H1 (cell line): ENCODE measurements around the gene FOSL2. TPM values are rescaled to one million over a fixed set of nuclear protein-coding genes. Genes with fewer than 3 reads are reported as not detected.

Experiments
- CTCF ChIA-PET: fragments of 300-600 bp; sonication (Branson Sonifier 250); formaldehyde crosslinking; loops from one replicate; lab custom pipeline; 2021; ENCODE audit not compliant: partially characterized antibody; lab: Charles Lee
- POLR2A ChIA-PET: fragments of 300-600 bp; sonication (Branson Sonifier 250); formaldehyde crosslinking; loops from one replicate; lab custom pipeline; 2021; ENCODE audit warnings: inconsistent platforms; ENCODE audit not compliant: partially characterized antibody; lab: Charles Lee
- DNase-seq, 2 experiments: peaks; one replicate each; pipeline versions ENCODE4 v3.0.0 to v3.0.0-alpha.2; 2010 to 2022; ENCODE audit warnings: low spot score in 2 of 2, low read depth in 1 of 2, mixed read lengths in 1 of 2
- FAIRE-seq: peaks from 2 replicates; lab custom pipeline; 2011; peaks lifted over from hg19 to GRCh38; lab: Jason Lieb, UNC
- H2AFZ ChIP-seq: 2 replicates; pipeline ENCODE4 v1.8.1; 2012; ENCODE audit warnings: low read length, inconsistent platforms
- H2AK5ac ChIP-seq: 2 replicates; pipeline ENCODE4 v1.6.1; 2013; ENCODE audit warnings: low read depth, low read length
- H2BK120ac ChIP-seq: replicated peaks from 2 replicates; pipeline ENCODE3; 2013; ENCODE audit warnings: low read depth, low read length, inconsistent platforms
- H2BK12ac ChIP-seq: 2 replicates; pipeline ENCODE4 v1.6.1; 2013; ENCODE audit warnings: low read depth, low read length
- H2BK15ac ChIP-seq: 2 replicates; pipeline ENCODE4 v1.6.1; 2013; ENCODE audit warnings: low read length
- H2BK20ac ChIP-seq: 2 replicates; pipeline ENCODE4 v1.6.1; 2013; ENCODE audit warnings: low read length
- H2BK5ac ChIP-seq: 2 replicates; pipeline ENCODE4 v1.6.1; 2013; ENCODE audit warnings: low read depth, low read length
- H3K14ac ChIP-seq: 2 replicates; pipeline ENCODE4 v1.6.1; 2013; ENCODE audit warnings: inconsistent platforms; ENCODE audit not compliant: insufficient read length
- H3K18ac ChIP-seq: 2 replicates; pipeline ENCODE4 v1.6.1; 2013; ENCODE audit warnings: low read length; ENCODE audit errors: extremely low read depth
- H3K23ac ChIP-seq: 2 replicates; pipeline ENCODE4 v1.6.1; 2013; ENCODE audit warnings: inconsistent platforms; ENCODE audit not compliant: insufficient read length
- H3K23me2 ChIP-seq: 2 replicates; pipeline ENCODE4 v1.6.1; 2013; ENCODE audit warnings: low read depth, low read length
- H3K27ac ChIP-seq: 2 replicates; pipeline ENCODE4 v1.6.1; 2011; ENCODE audit warnings: low read depth, low read length, inconsistent platforms
- H3K27me3 ChIP-seq, 4 experiments: replicated peaks in 1 of 4; 1 replicate in 1 of 4; 2 replicates in 3 of 4; pipeline versions ENCODE4 v1.6.1 to v1.8.1; 2011 to 2013; ENCODE audit warnings: low read length in 3 of 4, mild to moderate bottlenecking in 3 of 4, inconsistent platforms in 2 of 4, mixed read lengths in 2 of 4, moderate library complexity in 1 of 4; ENCODE audit not compliant: control insufficient read depth in 3 of 4, insufficient read depth in 3 of 4; ENCODE audit errors: extremely low read depth in 1 of 4
- H3K36me3 ChIP-seq, 4 experiments: 2 replicates each; pipeline versions ENCODE4 v1.6.1 to v1.8.1; 2011 to 2013; ENCODE audit warnings: mild to moderate bottlenecking in 4 of 4, low read length in 3 of 4, moderate library complexity in 2 of 4, control low read depth in 1 of 4, inconsistent platforms in 1 of 4; ENCODE audit not compliant: insufficient read depth in 4 of 4, control insufficient read depth in 2 of 4
- H3K4ac ChIP-seq: replicated peaks from 2 replicates; pipeline ENCODE3; 2013; ENCODE audit warnings: low read length, low read depth, mixed read lengths, inconsistent platforms; ENCODE audit not compliant: insufficient read length
- H3K4me1 ChIP-seq, 4 experiments: replicated peaks in 1 of 4; 1 replicate in 1 of 4; 2 replicates in 3 of 4; pipeline versions ENCODE4 v1.6.1 to v1.8.1; 2011 to 2013; ENCODE audit warnings: low read length in 3 of 4, inconsistent platforms in 2 of 4, mixed read lengths in 1 of 4; ENCODE audit not compliant: insufficient read depth in 4 of 4, control insufficient read depth in 3 of 4
- H3K4me2 ChIP-seq, 2 experiments: 2 replicates each; pipeline versions ENCODE4 v1.6.1 to v1.8.1; 2011 to 2013; ENCODE audit warnings: low read depth in 2 of 2, low read length in 2 of 2, control low read depth in 1 of 2, inconsistent platforms in 1 of 2, mild to moderate bottlenecking in 1 of 2; ENCODE audit not compliant: insufficient read depth in 1 of 2
- H3K4me3 ChIP-seq, 4 experiments: fragments of 200-600, 300-600 bp in 1 of 4; sonication (generic), shearing (Covaris generic), sonication (Bioruptor Twin) in 1 of 4; 2 replicates each; pipeline versions ENCODE4 v1.5.1 to v1.8.1; 2011 to 2016; ENCODE audit warnings: low read length in 4 of 4, low read depth in 3 of 4, control low read depth in 2 of 4, inconsistent platforms in 2 of 4, mild to moderate bottlenecking in 2 of 4, mixed read lengths in 1 of 4, moderate library complexity in 1 of 4; ENCODE audit not compliant: insufficient read depth in 2 of 4; ENCODE audit errors: extremely low read depth in 1 of 4
- H3K56ac ChIP-seq: replicated peaks from 2 replicates; pipeline ENCODE3; 2013; ENCODE audit warnings: low read depth, mild to moderate bottlenecking, mixed read lengths, low read length, inconsistent platforms; ENCODE audit not compliant: insufficient read length
- H3K79me1 ChIP-seq: 2 replicates; pipeline ENCODE4 v1.6.1; 2013; ENCODE audit warnings: low read depth, low read length, control low read depth
- H3K79me2 ChIP-seq, 2 experiments: 2 replicates each; pipeline versions ENCODE4 v1.6.1 to v1.8.1; 2012 to 2013; ENCODE audit warnings: low read length in 2 of 2, mild to moderate bottlenecking in 2 of 2, inconsistent platforms in 1 of 2; ENCODE audit not compliant: insufficient read depth in 2 of 2, control insufficient read depth in 1 of 2
- H3K9ac ChIP-seq, 4 experiments: replicated peaks in 1 of 4; 1 replicate in 1 of 4; 2 replicates in 3 of 4; pipeline versions ENCODE4 v1.6.1 to v1.8.1; 2011 to 2013; ENCODE audit warnings: low read depth in 3 of 4, low read length in 3 of 4, control low read depth in 2 of 4, mild to moderate bottlenecking in 2 of 4, moderate library complexity in 2 of 4, inconsistent platforms in 1 of 4; ENCODE audit errors: extremely low read depth in 1 of 4
- H3K9me3 ChIP-seq, 2 experiments: 2 replicates each; pipeline versions ENCODE4 v1.6.1 to v1.8.1; 2012 to 2013; ENCODE audit warnings: mild to moderate bottlenecking in 2 of 2, moderate library complexity in 2 of 2, control low read depth in 1 of 2, inconsistent platforms in 1 of 2, low read depth in 1 of 2, low read length in 1 of 2, mixed read lengths in 1 of 2; ENCODE audit not compliant: insufficient read depth in 2 of 2
- H4K20me1 ChIP-seq, 2 experiments: replicated peaks in 1 of 2; 2 replicates each; pipeline versions ENCODE3 to v1.8.1; 2011 to 2013; ENCODE audit warnings: inconsistent platforms in 2 of 2, low read length in 2 of 2, mild to moderate bottlenecking in 1 of 2; ENCODE audit not compliant: insufficient read depth in 2 of 2, control insufficient read depth in 1 of 2
- H4K5ac ChIP-seq: 2 replicates; pipeline ENCODE4 v1.6.1; 2013; ENCODE audit warnings: low read length, low read depth, mixed read lengths, inconsistent platforms; ENCODE audit not compliant: insufficient read length
- H4K8ac ChIP-seq: 2 replicates; pipeline ENCODE4 v1.8.0; 2013; ENCODE audit warnings: mild to moderate bottlenecking, moderate library complexity, low read length, inconsistent platforms; ENCODE audit not compliant: insufficient read depth; ENCODE audit errors: extremely low read depth
- H4K91ac ChIP-seq: replicated peaks from 2 replicates; pipeline ENCODE3; 2013; ENCODE audit warnings: low read length, mixed read lengths, inconsistent platforms; ENCODE audit not compliant: insufficient read length
- ASH2L ChIP-seq: fragments of 200-600, 300-600 bp; sonication (generic); IDR thresholded peaks from one replicate; pipeline ENCODE4 v1.7.1; 2017; ENCODE audit warnings: low read length
- BACH1 ChIP-seq: IDR thresholded peaks from 2 replicates; pipeline ENCODE4 v1.6.1; 2012; ENCODE audit warnings: low read length, improper control_type of control experiment
- FOSL1 ChIP-seq: IDR thresholded peaks from 2 replicates; pipeline ENCODE4 v1.6.1; 2011; ENCODE audit warnings: mild to moderate bottlenecking, low read depth, low read length, moderate library complexity; ENCODE audit not compliant: insufficient read depth
- JUN ChIP-seq: IDR thresholded peaks from 2 replicates; pipeline ENCODE4 v1.6.1; 2011; ENCODE audit warnings: low read depth, mild to moderate bottlenecking, improper control_type of control experiment, low read length
- MAFK ChIP-seq: IDR thresholded peaks from 2 replicates; pipeline ENCODE4 v1.6.1; 2012; ENCODE audit warnings: low read depth, mild to moderate bottlenecking, improper control_type of control experiment, low read length
- MAX ChIP-seq: IDR thresholded peaks from 2 replicates; pipeline ENCODE4 v1.6.1; 2012; ENCODE audit warnings: inconsistent platforms
- NRF1 ChIP-seq: IDR thresholded peaks from 2 replicates; pipeline ENCODE4 v1.6.1; 2011; ENCODE audit warnings: mild to moderate bottlenecking, low read depth, low read length, improper control_type of control experiment
- RFX5 ChIP-seq: IDR thresholded peaks from 2 replicates; pipeline ENCODE4 v1.6.1; 2011; ENCODE audit warnings: low read depth, low read length, improper control_type of control experiment, borderline replicate concordance
- TBP ChIP-seq: IDR thresholded peaks from 2 replicates; pipeline ENCODE4 v1.6.1; 2011; ENCODE audit warnings: low read depth, low read length, improper control_type of control experiment
- YY1 ChIP-seq: IDR thresholded peaks from 2 replicates; pipeline ENCODE4 v1.6.1; 2011; ENCODE audit warnings: low read depth, mild to moderate bottlenecking, low read length
- WGBS, 2 experiments: shearing (Covaris generic) in 1 of 2; methylation state at CpG; one replicate each; pipeline versions ENCODE4 v1.1.6 to v1.1.7; 2013 to 2015; ENCODE audit warnings: low lambda C conversion rate in 2 of 2, mixed read lengths in 2 of 2, inconsistent platforms in 1 of 2, low coverage in 1 of 2, missing lambda C conversion rate in 1 of 2; ENCODE audit not compliant: insufficient replicate concordance in 2 of 2, insufficient coverage in 1 of 2, insufficient read length in 1 of 2; ENCODE audit errors: extremely low coverage in 1 of 2, missing lambda C conversion rate in 1 of 2; 5-methylcytosine and 5-hydroxymethylcytosine counted together
- polyA plus RNA-seq, 7 experiments: library from polyadenylated mRNA; depleted of rRNA in 3 of 7; stranded (reverse) in 5 of 7; unstranded in 2 of 7; fragments of >200 nt in 5 of 7; fragments of 200-250 nt in 2 of 7; gene quantifications; 1 replicate in 5 of 7; 2 replicates in 1 of 7; 4 replicates in 1 of 7; pipeline versions ENCODE4 v1.2.1 to v1.2.3, GENCODE V29; 2011 to 2013; ENCODE audit warnings: missing spikeins in 2 of 7, mixed read lengths in 2 of 7
- total RNA-seq: library from RNA; stranded (reverse); fragmentation: NEBNext Ultra II Directional; extraction: Animal tissue kit (Norgen Biotek cat#: 25700); gene quantifications from 2 replicates; pipeline ENCODE4 v1.2.1, GENCODE V29; 2021

FOSL2 gene
- total and polyA plus RNA-seq, 2 of the 8 experiments (the other 6 are each of a cell fraction or from before 2014, with no cell fraction given), result 1.5 to 4.5 TPM

- H2BK15ac ChIP-seq, result no peak overlapping the region
- ChIA-PET CTCF (no interaction called here), POLR2A (no interaction called here)
- H3K79me1 ChIP-seq, result no peaks in the 10 kb centered on the region
- H3K4me3 ChIP-seq, result no peak overlapping the region
- H2AK5ac ChIP-seq, result no peak overlapping the region
- H2BK12ac ChIP-seq, result no peak overlapping the region
- no peaks in the 10 kb centered on the region for H3K36me3 ChIP-seq
- FAIRE-seq, result no peak
- 90% methylated on average over 8 of the region's 8 CpGs; no CpG with 5 or more reads in 1 of the 2 experiments for WGBS, 2 experiments
- H4K20me1 ChIP-seq, result no peaks in the 10 kb centered on the region
- H2BK20ac ChIP-seq, result no peak overlapping the region
- H3K79me2 ChIP-seq, result no peaks in the 10 kb centered on the region
- H3K4me1 ChIP-seq, result no peaks in the 10 kb centered on the region; a peak in 1 of 7 replicates
- no peaks in the 10 kb centered on the region for H3K27me3 ChIP-seq
- H2BK5ac ChIP-seq, result no peak overlapping the region
- no peak for DNase-seq
- peaks cover 4 to 6% of the 10 kb centered on the region in 2 experiments; a peak in 1 of 4 replicates for H3K9me3 ChIP-seq
- H3K18ac ChIP-seq, result no peak overlapping the region
- no peak overlapping the region for H4K91ac ChIP-seq
- H2AFZ ChIP-seq, result no peak overlapping the region
- no peak overlapping the region for H4K5ac ChIP-seq
- H3K4ac ChIP-seq, result no peak overlapping the region
- no peak overlapping the region for H3K23ac ChIP-seq
- H3K9ac ChIP-seq, result no peak overlapping the region
- H2BK120ac ChIP-seq, result no peak overlapping the region
- no peak overlapping the region for H4K8ac ChIP-seq
- no peak overlapping the region for H3K14ac ChIP-seq
- H3K4me2 ChIP-seq, result no peak overlapping the region
- no peak overlapping the region for H3K27ac ChIP-seq
- H3K23me2 ChIP-seq, result no peaks in the 10 kb centered on the region; the same call in 1 of the 2 replicates
- H3K56ac ChIP-seq, result no peak overlapping the region
- TF ChIP-seq MAFK (peak; percentile 34; the same call in 1 of the 2 replicates), NRF1 (no peak), JUN (no peak), MAX (no peak), BACH1 (peak; percentile 38; the same call in 1 of the 2 replicates), YY1 (no peak), FOSL1 (no peak), TBP (no peak), RFX5 (no peak), ASH2L (no peak)
Observed at GRCh38 chr2:28433935-28434599, 41.4 kb downstream of the FOSL2 start.
